HG03378 (cell line): Measurements from ENCODE around the gene MBD2.
A peak's percentile ranks its signal among the peaks of the same experiment; 100 is the strongest.
"Not testable (repeated sequence)": the region's sequence is repeated elsewhere in the genome, so short reads cannot be mapped to it uniquely, and the experiment has no call there.

Experiments used
- ATAC-seq: cut with Tn5 transposase; IDR thresholded peaks from one replicate; pipeline ENCODE4 v1.9.1; 2021; ENCODE audit warnings: mild to moderate bottlenecking, moderate library complexity; ENCODE audit not compliant: unreplicated experiment

The MBD2 gene, protein sequence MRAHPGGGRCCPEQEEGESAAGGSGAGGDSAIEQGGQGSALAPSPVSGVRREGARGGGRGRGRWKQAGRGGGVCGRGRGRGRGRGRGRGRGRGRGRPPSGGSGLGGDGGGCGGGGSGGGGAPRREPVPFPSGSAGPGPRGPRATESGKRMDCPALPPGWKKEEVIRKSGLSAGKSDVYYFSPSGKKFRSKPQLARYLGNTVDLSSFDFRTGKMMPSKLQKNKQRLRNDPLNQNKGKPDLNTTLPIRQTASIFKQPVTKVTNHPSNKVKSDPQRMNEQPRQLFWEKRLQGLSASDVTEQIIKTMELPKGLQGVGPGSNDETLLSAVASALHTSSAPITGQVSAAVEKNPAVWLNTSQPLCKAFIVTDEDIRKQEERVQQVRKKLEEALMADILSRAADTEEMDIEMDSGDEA

GRCh38 chr18:54224379-54225014 is at the start of gene MBD2:
Gene MBD2 (minus strand): TSS chr18:54224669. CDS start chr18:54224559, 110 bp downstream.
- peak; percentile 72 for ATAC-seq

DNA sequence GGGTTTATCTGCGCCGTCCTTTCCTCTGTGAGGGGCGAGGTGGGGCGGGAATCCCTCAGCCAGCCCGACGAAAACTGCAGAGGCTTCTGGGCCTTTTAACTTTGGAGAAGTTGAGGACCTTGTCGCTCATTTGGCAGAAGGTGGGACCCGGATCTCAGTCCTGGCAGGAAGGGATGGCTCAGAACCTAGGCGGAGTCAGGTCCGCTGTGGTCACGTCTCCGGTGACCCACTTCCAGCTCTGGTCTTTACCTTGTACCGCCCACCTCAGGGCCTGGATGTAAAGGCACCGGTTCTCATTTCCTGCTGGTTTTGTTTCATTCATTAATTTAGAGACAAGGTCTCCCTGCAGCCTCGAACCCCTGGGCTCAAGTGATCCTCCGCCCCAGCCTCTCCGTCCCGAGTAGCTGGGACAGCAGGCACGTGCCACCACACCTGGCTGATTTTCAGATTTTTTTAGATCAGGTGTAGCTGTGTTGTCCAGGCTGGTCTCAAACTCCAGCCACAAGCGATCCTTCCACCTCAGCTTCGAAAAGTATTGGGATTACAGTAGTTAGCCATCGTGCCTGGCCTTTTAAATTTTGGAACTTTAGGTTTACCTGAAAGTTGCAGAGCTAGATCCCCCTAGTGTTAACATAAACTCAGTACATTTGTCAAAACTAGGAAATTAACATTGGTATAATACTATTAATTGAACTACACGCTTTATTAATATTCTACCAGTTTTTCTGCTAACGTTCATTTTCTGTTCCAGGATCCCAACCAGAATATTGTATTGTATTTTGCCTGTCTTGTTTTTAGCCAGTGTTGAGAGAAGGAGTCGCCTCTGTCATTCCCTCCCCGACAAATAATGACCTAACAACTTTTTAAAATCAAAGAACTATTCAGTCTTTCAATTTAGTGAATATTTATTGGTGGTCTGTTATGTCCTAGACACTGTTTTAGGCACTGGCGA is 45.7 kb upstream of the MBD2 start:
- peak; percentile 35 for ATAC-seq

- no peak for ATAC-seq
These were observed 44.3 kb upstream of the MBD2 start for GRCh38 chr18:54268751-54269150.

DNA sequence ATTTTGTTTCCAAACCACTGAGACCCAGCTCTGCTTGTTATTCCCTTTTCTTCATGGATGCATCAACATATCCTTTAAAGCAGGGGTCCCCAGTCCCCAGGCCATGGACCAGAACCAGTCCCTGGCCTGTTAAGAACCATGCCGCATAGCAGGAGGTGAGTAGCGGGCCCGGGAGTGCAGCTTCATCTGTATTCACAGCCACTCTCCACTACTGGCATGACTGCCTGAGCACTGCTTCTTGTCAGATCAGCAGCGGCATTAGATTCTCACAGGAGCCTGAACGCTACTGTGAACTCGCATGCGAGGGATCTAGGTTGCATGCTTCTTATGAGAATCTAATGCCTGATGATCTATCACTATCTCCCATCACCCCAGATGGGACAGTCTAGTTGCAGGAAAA is 43.2 kb upstream of the MBD2 start:
- ATAC-seq, result no peak

GRCh38 chr18:54263904-54264336 is 39.5 kb upstream of the MBD2 start:
- peak; percentile 83 for ATAC-seq

- peak; percentile 81 for ATAC-seq
These were observed 37.4 kb upstream of the MBD2 start for GRCh38 chr18:54261894-54262293.

GRCh38 chr18:54260396-54261072 is 36.1 kb upstream of the MBD2 start:
- ATAC-seq, result peak; percentile 39

DNA sequence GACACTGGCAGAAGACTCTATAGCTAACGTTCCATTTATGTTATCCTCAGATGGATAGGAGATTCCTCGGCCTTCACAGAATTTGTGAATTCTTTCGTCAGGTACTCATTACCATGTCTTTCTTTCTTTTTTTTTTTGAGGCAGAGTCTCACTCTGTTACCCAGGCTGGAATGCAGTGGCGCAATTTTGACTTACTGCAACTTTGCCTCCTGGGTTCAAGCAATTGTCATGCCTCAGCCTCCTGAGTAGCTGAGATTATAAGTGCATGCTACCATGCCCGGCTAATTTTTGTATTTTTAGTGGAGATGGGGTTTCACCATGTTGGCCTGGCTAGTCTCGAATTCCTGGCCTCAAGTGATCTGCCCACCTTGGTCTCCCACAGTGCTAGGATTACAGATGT is 33.3 kb upstream of the MBD2 start:
- not testable (repeated sequence) for ATAC-seq

DNA sequence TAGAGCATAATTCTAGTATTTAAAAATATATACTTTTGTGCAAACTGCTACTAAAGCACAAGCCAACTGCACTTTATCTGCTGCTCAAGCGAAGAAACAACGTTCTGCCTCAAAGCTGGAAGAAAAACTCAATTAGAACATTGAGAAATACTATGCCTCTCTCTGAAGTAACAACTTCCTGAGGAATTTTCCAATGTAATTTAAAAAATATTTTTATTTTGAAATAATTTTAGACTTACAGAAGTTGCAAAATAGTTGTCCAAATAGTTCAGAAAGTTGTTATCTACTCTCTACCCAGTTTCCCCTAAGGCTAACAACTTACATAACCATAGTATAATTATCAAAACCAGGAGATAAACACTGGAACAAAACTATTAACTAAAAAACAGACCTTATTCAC is 32.5 kb upstream of the MBD2 start:
- ATAC-seq, result no peak

- ATAC-seq, result no peak
These were observed 30.7 kb upstream of the MBD2 start for GRCh38 chr18:54255141-54255540.

- ATAC-seq, result no peak
These were observed 29.8 kb upstream of the MBD2 start for GRCh38 chr18:54254265-54254758.

DNA sequence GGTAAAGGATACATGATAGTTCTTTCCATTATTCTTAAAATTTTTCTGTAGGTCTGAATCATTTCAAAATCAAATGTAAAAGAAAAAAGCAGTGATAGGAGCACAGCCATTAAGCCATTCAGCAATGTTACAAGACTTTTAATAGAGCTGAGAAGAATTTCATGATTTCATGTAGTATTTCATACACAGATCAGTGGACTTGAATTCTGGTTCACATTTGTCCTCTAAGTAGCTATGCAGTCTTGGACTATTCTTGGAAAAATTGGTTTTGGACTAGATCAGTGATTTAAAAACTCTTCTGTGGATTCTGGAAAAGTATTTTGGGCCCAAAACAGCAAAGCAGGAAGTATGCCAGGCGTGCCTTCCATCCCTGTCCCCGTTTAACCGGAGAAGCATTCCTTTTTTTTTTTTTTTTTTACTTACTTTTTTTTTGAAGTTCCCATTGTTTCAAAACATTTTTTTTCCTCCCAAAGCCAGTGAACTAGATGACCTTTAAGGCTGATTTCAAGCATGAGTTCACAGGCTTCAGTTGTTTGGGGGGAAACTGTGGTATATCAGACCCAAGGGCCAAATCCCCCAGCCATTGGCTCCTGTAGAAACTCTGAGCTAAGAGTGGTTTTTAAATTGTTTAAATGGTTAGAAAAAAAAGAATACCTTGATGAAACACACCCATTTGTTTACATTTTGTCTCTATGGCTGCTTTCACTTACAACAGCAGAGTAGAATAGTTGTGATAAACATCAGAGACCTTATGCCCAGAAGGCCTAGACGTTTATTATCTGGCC is 27.3 kb upstream of the MBD2 start:
- ATAC-seq, result no peak

- peak; percentile 94 for ATAC-seq
These were observed 26.4 kb upstream of the MBD2 start for GRCh38 chr18:54250846-54251261.

DNA sequence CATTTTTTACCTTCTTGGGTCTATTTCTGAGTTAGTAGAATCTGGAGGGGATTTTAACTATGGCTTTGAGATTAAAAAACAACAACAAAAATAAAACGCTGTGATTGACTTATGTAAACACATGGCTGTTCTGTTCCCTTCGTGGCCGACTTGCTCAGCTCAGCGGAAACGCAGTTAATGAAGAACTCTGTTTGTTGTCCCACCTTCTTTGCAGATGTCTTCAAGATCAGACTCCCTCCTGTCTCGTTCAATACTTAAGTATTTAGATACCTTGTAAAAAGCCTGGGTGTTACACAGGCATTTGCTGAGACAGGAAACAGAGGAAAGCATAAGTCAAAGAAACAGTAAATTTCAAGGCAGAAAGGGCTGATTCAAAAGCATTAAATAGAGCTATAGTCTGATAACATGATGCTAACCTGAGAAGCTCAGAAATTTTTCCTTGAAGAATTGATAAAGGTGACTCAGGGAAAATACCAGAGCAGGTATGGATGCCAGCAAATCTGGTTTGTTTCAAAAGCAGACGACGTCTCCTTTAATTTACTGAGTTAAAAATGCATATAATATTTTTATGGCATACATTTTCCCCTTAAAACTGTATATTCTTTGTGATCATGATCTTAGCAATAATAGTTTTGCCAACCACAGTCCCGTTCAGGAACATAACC is 23.2 kb upstream of the MBD2 start:
- ATAC-seq, result no peak

DNA sequence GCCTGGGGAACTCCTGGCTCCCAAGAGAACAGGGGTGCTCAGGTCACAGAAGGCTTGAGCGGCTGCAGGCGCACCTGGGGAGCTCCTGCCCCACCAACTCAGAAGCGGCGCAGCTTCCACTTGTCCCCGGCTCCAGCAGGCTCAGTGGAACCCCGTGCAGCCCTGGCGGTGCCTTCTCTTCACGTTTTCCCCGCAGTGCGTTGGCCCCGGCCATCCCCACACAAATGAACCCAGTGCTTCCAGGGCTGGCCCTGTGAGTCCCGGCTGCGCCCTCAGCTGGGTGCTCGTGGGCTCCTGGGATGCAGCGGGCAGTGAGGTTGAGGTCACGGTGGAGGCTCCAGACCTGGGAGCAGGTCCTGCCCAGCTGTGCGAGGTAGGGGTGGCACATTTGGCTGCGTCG is 17.9 kb upstream of the MBD2 start:
- ATAC-seq, result no peak

DNA sequence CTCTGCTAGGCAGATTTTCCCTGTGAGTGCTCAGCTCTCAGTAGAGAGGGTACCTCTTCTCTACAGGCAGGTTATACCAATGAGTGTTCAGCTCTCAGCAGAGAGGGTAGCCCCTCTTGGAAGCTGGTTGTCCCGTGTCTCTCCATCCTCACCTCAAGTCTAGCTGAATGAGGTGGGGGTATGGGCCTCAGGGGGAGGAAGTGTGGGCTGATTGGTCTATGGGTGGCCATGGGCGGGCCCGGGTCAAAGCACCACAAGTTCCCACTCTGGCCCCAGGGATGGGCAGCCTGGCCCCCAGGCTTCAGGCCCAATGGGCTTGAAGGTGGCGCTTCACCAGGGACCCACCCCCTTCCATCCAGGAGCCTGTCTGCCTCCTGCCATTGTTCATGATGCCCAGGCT is 17.0 kb upstream of the MBD2 start:
- no peak for ATAC-seq

DNA sequence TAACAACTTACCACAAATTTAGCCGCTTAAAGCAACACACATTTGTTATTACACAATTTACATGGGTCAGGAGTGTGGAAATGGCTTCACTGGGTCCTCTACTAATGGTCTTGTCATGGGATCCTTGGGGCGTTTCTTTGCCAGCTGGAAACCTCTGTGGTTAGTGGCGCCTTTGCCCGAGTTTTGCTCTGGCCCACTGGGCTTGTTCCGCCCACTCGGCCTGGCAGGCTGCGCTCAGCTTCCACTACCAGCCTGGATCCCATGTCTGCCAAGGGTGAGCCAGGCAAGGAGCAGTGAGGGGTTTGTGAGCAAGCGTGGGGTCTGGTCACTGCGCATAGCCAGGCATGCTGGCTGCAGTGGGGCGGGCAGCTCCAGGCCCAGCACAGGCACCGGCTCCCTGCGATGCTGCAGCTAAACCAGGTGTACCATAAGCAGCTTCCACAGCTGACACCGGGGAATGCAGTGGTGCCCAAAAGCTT is 16.2 kb upstream of the MBD2 start:
- ATAC-seq, result no peak

- no peak for ATAC-seq
These were observed 15.1 kb upstream of the MBD2 start for GRCh38 chr18:54239601-54240000.

DNA sequence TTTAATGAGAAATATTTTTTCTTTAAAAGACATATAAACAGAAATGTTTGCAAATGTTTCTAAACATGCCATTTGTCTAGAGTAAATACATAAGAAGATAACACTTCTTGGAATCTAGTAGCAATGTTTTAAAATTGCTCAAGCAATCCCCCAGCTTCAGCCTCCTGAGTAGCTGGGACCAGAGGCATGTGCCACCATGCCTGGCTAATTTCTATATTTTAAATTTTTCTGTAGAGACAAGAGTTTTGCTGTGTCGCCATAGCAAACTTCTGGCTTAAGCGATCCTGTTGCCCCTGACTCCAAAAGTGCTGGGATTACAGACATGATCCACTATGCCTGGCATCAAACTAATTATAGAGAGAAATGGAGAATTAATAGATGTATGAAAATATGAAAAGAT is 14.6 kb upstream of the MBD2 start:
- ATAC-seq, result no peak
